Fibroblast of the aortic adventitia (primary cell): ENCODE data around the gene C11orf65. TPM values are rescaled to one million over a fixed set of nuclear protein-coding genes. Genes with fewer than 3 reads are reported as not detected.
A peak's percentile ranks its signal among the peaks of the same experiment; 100 is the strongest.

Experiments used
- DNase-seq: peaks from one replicate; pipeline ENCODE4 v3.0.0-alpha.2; 2010; ENCODE audit warnings: low read depth
- H3K4me3 ChIP-seq: 2 replicates; pipeline ENCODE4 v1.5.1; 2011; ENCODE audit warnings: low read depth, mild to moderate bottlenecking, control low read depth, low read length, moderate library complexity
- CTCF ChIP-seq: IDR thresholded peaks from 2 replicates; pipeline ENCODE4 v1.5.1; 2011; ENCODE audit warnings: mild to moderate bottlenecking, low read length, control low read depth, inconsistent platforms; ENCODE audit not compliant: insufficient read depth
- total RNA-seq: library from RNA; depleted of rRNA; stranded (reverse); fragments of >200 nt; gene quantifications from 2 replicates; pipeline ENCODE4 v1.2.3, GENCODE V29; 2012; ENCODE audit warnings: low replicate concordance

The C11orf65 gene
- total RNA-seq, 1 donor = 0.99 TPM

- H3K4me3 ChIP-seq = no peak overlapping the region
- no peak for DNase-seq
- TF ChIP-seq CTCF = no peak
Observed at GRCh38 chr11:108495326-108495725, 28.0 kb upstream of the C11orf65 start.

GRCh38 chr11:108494182-108494581, 26.9 kb upstream of the C11orf65 start:
- TF ChIP-seq CTCF = no peak
- DNase-seq = no peak
- no peak overlapping the region for H3K4me3 ChIP-seq

- TF ChIP-seq CTCF = no peak
- DNase-seq = no peak
- H3K4me3 ChIP-seq = no peak overlapping the region
Observed at GRCh38 chr11:108491936-108492335, 24.6 kb upstream of the C11orf65 start.

GRCh38 chr11:108486828-108487227, 19.5 kb upstream of the C11orf65 start:
- H3K4me3 ChIP-seq = no peak overlapping the region
- no peak for DNase-seq
- no peak for TF ChIP-seq CTCF

- no peak overlapping the region for H3K4me3 ChIP-seq
- TF ChIP-seq CTCF = no peak
- DNase-seq = no peak
Observed at GRCh38 chr11:108486331-108486730, 19.0 kb upstream of the C11orf65 start.

GRCh38 chr11:108483163-108483562, 15.8 kb upstream of the C11orf65 start:
- H3K4me3 ChIP-seq = no peak overlapping the region
- peak; percentile 31 for DNase-seq
- TF ChIP-seq CTCF = no peak
